ENCODE results near the gene SLIT1.

DNA sequence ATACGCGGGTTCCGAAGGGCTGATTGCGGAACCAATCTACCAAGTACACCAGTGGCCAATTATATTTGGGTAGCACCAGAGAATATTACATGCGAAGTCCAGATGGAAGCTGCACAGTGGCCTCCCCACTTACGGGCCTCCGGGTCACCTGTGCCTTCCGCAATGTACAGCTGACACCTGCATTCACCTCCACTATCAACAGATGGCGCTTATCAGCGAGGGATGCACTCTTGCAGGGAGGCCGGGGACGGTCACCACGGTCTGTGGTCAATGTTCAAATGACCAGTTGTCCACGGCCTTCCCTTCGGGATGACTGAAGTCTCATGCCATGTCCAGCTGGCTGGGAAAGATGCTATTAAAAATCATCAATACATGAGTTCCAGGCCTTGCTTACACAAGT is 47.6 kb downstream of the SLIT1 start:
- no peak for TF ChIP-seq POLR2A (IDR thresholded peaks at IDR 0.05)
- TF ChIP-seq CTCF (IDR thresholded peaks at IDR 0.05) = no peak
- TF ChIP-seq POLR2AphosphoS5 (IDR thresholded peaks at IDR 0.05) = no peak
- no peak for TF ChIP-seq EP300 (IDR thresholded peaks at IDR 0.05)
